HepG2 (cell line): ENCODE data around the gene SAMM50.

Source experiments
- BRD4 ChIP-seq: sonication (generic); formaldehyde crosslinking; IDR thresholded peaks from 2 replicates; pipeline ENCODE4 v1.4.0; 2020; ENCODE audit warnings: missing genetic modification reagents
- CTCF ChIP-seq: sonication (generic); formaldehyde crosslinking; IDR thresholded peaks from 2 replicates; pipeline ENCODE4 v1.5.0; 2020; ENCODE audit warnings: mild to moderate bottlenecking, missing genetic modification reagents, moderate library complexity
- ESRRA ChIP-seq: sonication (generic); formaldehyde crosslinking; IDR thresholded peaks from 2 replicates; pipeline ENCODE4 v1.5.1; 2020; ENCODE audit warnings: mild to moderate bottlenecking, low read depth, missing genetic modification reagents
- GMEB1 ChIP-seq: sonication (generic); formaldehyde crosslinking; IDR thresholded peaks from 2 replicates; pipeline ENCODE4 v1.5.1; 2020; ENCODE audit warnings: missing genetic modification reagents, mild to moderate bottlenecking, borderline replicate concordance
- MXI1 ChIP-seq: IDR thresholded peaks from 3 replicates; pipeline ENCODE4 v1.6.1; 2012; ENCODE audit warnings: low read depth, low read length, inconsistent platforms, borderline replicate concordance
- MYNN ChIP-seq: sonication (generic); formaldehyde crosslinking; IDR thresholded peaks from 2 replicates; pipeline ENCODE4 v1.4.0; 2020; ENCODE audit warnings: mild to moderate bottlenecking, low read depth, missing genetic modification reagents
- POLR2A ChIP-seq, 2 experiments: IDR thresholded peaks; 2 replicates each; pipeline ENCODE4 v1.6.1; 2011; ENCODE audit warnings: low read depth in 2 of 2, low read length in 2 of 2, mild to moderate bottlenecking in 1 of 2, moderate library complexity in 1 of 2; ENCODE audit not compliant: insufficient read depth in 1 of 2
- SETDB1 ChIP-seq: sonication (generic); formaldehyde crosslinking; IDR thresholded peaks from 2 replicates; pipeline ENCODE4 v1.5.1; 2020; ENCODE audit warnings: missing genetic modification reagents, mild to moderate bottlenecking, borderline replicate concordance
- SNRNP70 ChIP-seq: fragments of 200-400 bp; formaldehyde crosslinking; IDR thresholded peaks from 2 replicates; pipeline ENCODE4 v1.6.1; 2017; ENCODE audit warnings: mild to moderate bottlenecking, low read depth, low read length, moderate library complexity
- ZNF274 ChIP-seq: sonication (generic); formaldehyde crosslinking; IDR thresholded peaks from 2 replicates; pipeline ENCODE4 v1.5.1; 2020; ENCODE audit warnings: mild to moderate bottlenecking, missing genetic modification reagents
- ZNF678 ChIP-seq: sonication (generic); formaldehyde crosslinking; IDR thresholded peaks from 2 replicates; pipeline ENCODE4 v1.4.0; 2020; ENCODE audit warnings: mild to moderate bottlenecking, missing genetic modification reagents
- ZNF75D ChIP-seq: sonication (generic); formaldehyde crosslinking; IDR thresholded peaks from 2 replicates; pipeline ENCODE4 v1.8.1; 2023; ENCODE audit warnings: missing genetic modification reagents, mild to moderate bottlenecking, borderline replicate concordance

GRCh38 chr22:44033287-44033686 lies 78.0 kb downstream of the SAMM50 start:
- TF ChIP-seq POLR2A (IDR thresholded peaks at IDR 0.05; ENCODE audit: insufficient read depth in 1 of 2, low read depth in 2 of 2, low read length in 2 of 2) (no peak), ZNF274 (CRISPR knock-in tag) (no peak), ZNF678 (CRISPR knock-in tag) (no peak), BRD4 (CRISPR knock-in tag) (no peak), MYNN (CRISPR knock-in tag) (no peak), SNRNP70 (no peak), MXI1 (no peak), GMEB1 (CRISPR knock-in tag) (no peak), CTCF (no peak), ESRRA (no peak), ZNF75D (no peak), SETDB1 (CRISPR knock-in tag) (no peak)
